HAP-1 (cell line): ENCODE results near the gene YEATS2.
"Not testable (repeated sequence)": the region's sequence is repeated elsewhere in the genome, so short reads cannot be mapped to it uniquely, and the experiment has no call there.

Experiments used
- DNase-seq, 2 experiments: peaks; one replicate each; pipeline ENCODE4 v3.0.0-alpha.2; 2016 to 2020; ENCODE audit warnings: low spot score in 2 of 2
- H3K27me3 ChIP-seq: fragments of 250-450 bp; sonication (Bioruptor Pico); 2 replicates; pipeline ENCODE4 v1.5.1; 2020; ENCODE audit warnings: low read depth, mild to moderate bottlenecking, moderate library complexity
- H3K36me3 ChIP-seq: fragments of 250-450 bp; sonication (Bioruptor Pico); replicated peaks from 2 replicates; pipeline ENCODE4 v1.5.1; 2020; ENCODE audit warnings: mild to moderate bottlenecking
- H3K4me1 ChIP-seq: fragments of 250-450 bp; sonication (Bioruptor Pico); 2 replicates; pipeline ENCODE4 v1.5.1; 2020; ENCODE audit warnings: mild to moderate bottlenecking
- H3K4me3 ChIP-seq: fragments of 250-450 bp; sonication (Bioruptor Pico); 2 replicates; pipeline ENCODE4 v1.5.1; 2020; ENCODE audit warnings: mild to moderate bottlenecking, moderate library complexity
- H3K9me3 ChIP-seq: fragments of 250-450 bp; sonication (Bioruptor Pico); 2 replicates; pipeline ENCODE4 v1.5.1; 2020; ENCODE audit warnings: mild to moderate bottlenecking, moderate library complexity
- in situ Hi-C: fragments of 300-500 bp; cut with MboI; formaldehyde crosslinking; loops from 3 replicates; pipeline ENCODE4 v1.14.3; 2020; ENCODE audit warnings: low sequenced_read_pairs, inconsistent platforms, mixed read lengths

The YEATS2 gene

GRCh38 chr3:183697610-183698317 is at the start of gene YEATS2:
TSS of gene YEATS2 (plus strand) at chr3:183697797. CDS start at chr3:183715163, 17,366 bp downstream.
- Histone ChIP-seq H3K9me3 (no peaks in the 10 kb centered on the region), H3K36me3 (peaks cover 16% of the 10 kb centered on the region), H3K4me3 (peak within 1 kb of the TSS; percentile 95), H3K4me1 (peaks cover 13% of the 10 kb centered on the region), H3K27me3 (no peaks in the 10 kb centered on the region)
- in situ Hi-C loops, result no loop called here
- DNase-seq, result peak; percentile 41 to 78

DNA sequence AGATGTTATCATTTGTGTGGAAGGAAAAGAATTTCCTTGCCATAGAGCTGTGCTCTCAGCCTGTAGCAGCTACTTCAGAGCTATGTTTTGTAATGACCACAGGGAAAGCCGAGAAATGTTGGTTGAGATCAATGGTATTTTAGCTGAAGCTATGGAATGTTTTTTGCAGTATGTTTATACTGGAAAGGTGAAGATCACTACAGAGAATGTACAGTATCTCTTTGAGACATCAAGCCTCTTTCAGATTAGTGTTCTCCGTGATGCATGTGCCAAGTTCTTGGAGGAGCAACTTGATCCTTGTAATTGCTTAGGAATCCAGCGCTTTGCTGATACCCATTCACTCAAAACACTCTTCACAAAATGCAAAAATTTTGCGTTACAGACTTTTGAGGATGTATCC is 47.0 kb upstream of the YEATS2 start:
- Histone ChIP-seq H3K36me3 (no peaks in the 10 kb centered on the region; the same call in 1 of the 2 replicates), H3K4me1 (no peaks in the 10 kb centered on the region), H3K9me3 (peaks cover 12% of the 10 kb centered on the region), H3K27me3 (no peaks in the 10 kb centered on the region; the same call in 1 of the 2 replicates), H3K4me3 (no peak overlapping the region)
- in situ Hi-C loops, result no loop called here
- DNase-seq, result no peak

DNA sequence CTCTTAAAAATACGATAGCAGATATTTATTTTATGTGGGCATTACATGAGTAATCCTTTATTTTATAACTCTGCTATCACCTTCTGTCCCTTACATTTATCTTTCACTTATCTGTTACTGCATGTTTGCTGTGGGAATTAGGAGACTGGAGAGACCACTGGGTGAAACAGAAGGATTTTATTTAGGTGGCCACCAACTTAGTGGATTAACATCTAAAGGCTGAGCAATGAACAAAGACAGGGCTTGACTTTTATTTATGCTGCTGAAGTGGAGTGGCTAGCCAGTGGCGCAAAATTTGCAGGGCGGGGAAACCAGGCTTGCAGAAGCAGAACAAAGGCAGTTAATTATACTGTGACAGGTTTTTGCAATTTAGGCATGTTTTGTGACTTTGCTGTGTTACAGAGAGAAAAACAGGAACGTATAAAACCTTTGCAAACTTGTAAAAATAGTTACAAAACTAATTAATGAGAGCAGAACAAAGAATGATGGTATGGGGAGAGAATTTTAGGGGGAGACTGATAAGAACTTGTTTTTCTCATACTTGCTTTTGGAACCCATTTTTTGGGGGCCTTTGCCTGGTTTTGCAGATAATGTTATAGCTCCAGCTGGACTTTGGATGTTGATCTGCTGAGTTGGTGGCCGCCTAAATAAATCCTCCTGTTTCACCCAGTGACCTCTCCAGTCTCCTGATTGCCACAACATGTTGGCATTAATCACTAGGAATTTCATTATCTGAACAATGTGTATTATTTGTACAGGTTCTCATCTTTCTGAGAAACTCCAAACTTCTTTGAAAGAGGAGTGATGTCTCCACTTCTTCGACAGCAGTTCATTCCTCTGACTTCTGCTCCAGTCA is 44.2 kb upstream of the YEATS2 start:
- Histone ChIP-seq H3K4me3 (no peak overlapping the region), H3K36me3 (no peaks in the 10 kb centered on the region; the same call in 1 of the 2 replicates), H3K4me1 (no peaks in the 10 kb centered on the region), H3K27me3 (no peaks in the 10 kb centered on the region), H3K9me3 (peaks cover 12% of the 10 kb centered on the region)
- DNase-seq, result no peak
- in situ Hi-C loops, result no loop called here

DNA sequence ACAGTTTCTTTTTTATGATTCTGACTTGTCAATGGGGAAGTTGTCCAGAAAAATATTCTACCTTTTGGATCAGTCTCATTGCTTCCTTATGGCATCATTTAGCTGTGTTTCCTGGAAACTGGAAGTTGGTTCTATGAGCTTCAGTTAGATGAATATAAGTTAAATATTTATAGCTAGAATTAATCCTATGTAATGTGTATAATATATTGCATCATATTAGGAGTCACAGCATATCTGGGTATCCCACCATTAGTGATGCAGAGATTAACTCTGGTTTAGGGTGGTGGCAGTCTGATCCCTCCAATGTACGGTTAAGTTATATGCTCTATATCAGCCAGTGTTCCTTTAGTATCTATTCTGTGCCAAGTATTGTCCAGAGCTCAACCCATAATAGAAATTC is 42.9 kb upstream of the YEATS2 start:
- DNase-seq, result no peak
- no peaks in the 10 kb centered on the region; the same call in 1 of the 2 replicates for H3K36me3 ChIP-seq
- in situ Hi-C loops, result no loop called here
- H3K4me1 ChIP-seq, result no peaks in the 10 kb centered on the region
- H3K9me3 ChIP-seq, result peaks cover 12% of the 10 kb centered on the region
- no peak overlapping the region for H3K4me3 ChIP-seq
- no peaks in the 10 kb centered on the region for H3K27me3 ChIP-seq

DNA sequence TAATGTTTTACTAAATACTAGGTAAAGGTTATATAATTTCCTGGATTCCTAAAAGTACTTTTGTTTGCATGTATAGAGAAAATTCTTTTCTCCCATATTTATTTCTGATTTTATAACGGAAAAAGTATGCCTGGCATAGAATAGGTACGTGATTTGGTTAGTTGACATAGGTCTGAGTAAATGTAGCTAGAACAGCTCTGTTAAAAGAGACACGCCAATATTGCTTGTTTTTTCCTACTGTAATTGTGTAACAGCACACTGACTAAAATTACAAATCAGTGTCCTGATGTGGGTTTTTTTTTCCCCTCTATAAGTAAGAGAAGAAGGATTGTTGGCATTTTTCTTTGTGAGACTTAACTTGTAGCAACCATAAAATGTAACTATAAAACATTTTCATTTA is 35.5 kb upstream of the YEATS2 start:
- in situ Hi-C loops, result no loop called here
- Histone ChIP-seq H3K27me3 (no peaks in the 10 kb centered on the region), H3K9me3 (no peaks in the 10 kb centered on the region), H3K4me3 (no peak overlapping the region), H3K36me3 (peaks cover 5% of the 10 kb centered on the region; the same call in 1 of the 2 replicates), H3K4me1 (no peaks in the 10 kb centered on the region)
- no peak for DNase-seq

GRCh38 chr3:183664913-183665381 is 32.6 kb upstream of the YEATS2 start:
- Histone ChIP-seq H3K4me3 (no peak overlapping the region), H3K9me3 (no peaks in the 10 kb centered on the region), H3K36me3 (peaks cover 5% of the 10 kb centered on the region; the same call in 1 of the 2 replicates), H3K27me3 (no peaks in the 10 kb centered on the region), H3K4me1 (no peaks in the 10 kb centered on the region)
- DNase-seq, result no peak
- in situ Hi-C loops, result no loop called here

GRCh38 chr3:183680061-183680460 is 17.5 kb upstream of the YEATS2 start:
- DNase-seq, result no peak
- H3K4me1 ChIP-seq, result peaks cover 17% of the 10 kb centered on the region
- H3K27me3 ChIP-seq, result no peaks in the 10 kb centered on the region
- no peak overlapping the region for H3K4me3 ChIP-seq
- H3K36me3 ChIP-seq, result no peaks in the 10 kb centered on the region
- no peaks in the 10 kb centered on the region for H3K9me3 ChIP-seq
- in situ Hi-C loops, result no loop called here

DNA sequence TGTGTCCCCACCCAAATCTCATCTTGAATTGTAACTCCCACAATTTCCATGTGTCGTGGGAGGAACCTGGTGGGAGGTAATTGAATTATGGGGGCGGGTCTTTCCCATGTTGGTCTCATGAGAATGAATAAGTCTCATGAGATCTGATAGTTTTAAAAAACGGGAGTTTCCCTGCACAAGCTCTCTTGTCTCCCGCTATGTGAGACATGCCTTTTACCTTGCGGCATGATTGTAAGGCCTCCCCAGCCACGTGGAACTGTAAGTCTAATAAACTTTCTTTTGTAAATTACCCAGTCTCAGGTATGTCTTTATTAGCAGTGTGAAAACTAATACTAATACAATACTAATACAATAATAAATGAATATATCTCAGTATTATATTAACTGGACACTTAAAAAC is 9.9 kb upstream of the YEATS2 start:
- no peaks in the 10 kb centered on the region for H3K9me3 ChIP-seq
- in situ Hi-C loops, result no loop called here
- peaks cover 13% of the 10 kb centered on the region for H3K4me1 ChIP-seq
- no peaks in the 10 kb centered on the region for H3K36me3 ChIP-seq
- no peak for DNase-seq
- no peak overlapping the region for H3K4me3 ChIP-seq
- no peaks in the 10 kb centered on the region for H3K27me3 ChIP-seq

- in situ Hi-C loops, result no loop called here
- no peaks in the 10 kb centered on the region for H3K27me3 ChIP-seq
- no peak for DNase-seq
- H3K4me3 ChIP-seq, result no peak overlapping the region
- no peaks in the 10 kb centered on the region for H3K36me3 ChIP-seq
- peaks cover 9% of the 10 kb centered on the region for H3K4me1 ChIP-seq
- no peaks in the 10 kb centered on the region for H3K9me3 ChIP-seq
These were observed 8.7 kb upstream of the YEATS2 start for GRCh38 chr3:183688874-183689273.

DNA sequence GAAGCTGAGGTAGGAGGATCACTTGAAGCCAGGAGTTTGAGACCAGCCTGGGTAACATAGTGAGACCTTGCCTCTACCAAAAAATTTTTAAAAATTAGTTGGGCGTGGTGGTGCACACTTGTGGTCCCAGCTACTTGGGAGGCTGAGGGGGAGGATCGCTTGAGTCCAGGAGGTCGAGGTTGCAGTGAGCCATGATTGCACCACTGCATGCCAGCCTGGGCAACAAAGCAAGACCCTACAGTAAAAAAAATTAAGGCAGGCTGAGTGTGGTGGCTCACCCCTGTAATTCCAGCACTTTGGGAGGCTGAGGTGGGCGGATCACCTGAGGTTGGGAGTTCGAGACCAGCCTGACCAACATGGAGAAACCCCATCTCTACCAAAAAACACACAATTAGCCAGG is 8.0 kb upstream of the YEATS2 start:
- DNase-seq, H3K4me3 ChIP-seq, in situ Hi-C loops, H3K4me1 ChIP-seq, H3K27me3 ChIP-seq, H3K9me3 ChIP-seq, H3K36me3 ChIP-seq: not testable (repeated sequence)

GRCh38 chr3:183690402-183690995 is 7.1 kb upstream of the YEATS2 start:
- no peak for DNase-seq
- Histone ChIP-seq H3K9me3 (no peaks in the 10 kb centered on the region), H3K27me3 (no peaks in the 10 kb centered on the region), H3K36me3 (no peaks in the 10 kb centered on the region), H3K4me1 (peaks cover 6% of the 10 kb centered on the region; the same call in 1 of the 2 replicates), H3K4me3 (no peak overlapping the region)
- in situ Hi-C loops, result no loop called here

- in situ Hi-C loops, result no loop called here
- H3K4me3 ChIP-seq, result no peak overlapping the region
- H3K9me3 ChIP-seq, result no peaks in the 10 kb centered on the region
- H3K27me3 ChIP-seq, result no peaks in the 10 kb centered on the region
- no peak for DNase-seq
- peaks cover 8% of the 10 kb centered on the region; the same call in 1 of the 2 replicates for H3K4me1 ChIP-seq
- no peaks in the 10 kb centered on the region for H3K36me3 ChIP-seq
These were observed 5.2 kb upstream of the YEATS2 start for GRCh38 chr3:183692436-183692835.

DNA sequence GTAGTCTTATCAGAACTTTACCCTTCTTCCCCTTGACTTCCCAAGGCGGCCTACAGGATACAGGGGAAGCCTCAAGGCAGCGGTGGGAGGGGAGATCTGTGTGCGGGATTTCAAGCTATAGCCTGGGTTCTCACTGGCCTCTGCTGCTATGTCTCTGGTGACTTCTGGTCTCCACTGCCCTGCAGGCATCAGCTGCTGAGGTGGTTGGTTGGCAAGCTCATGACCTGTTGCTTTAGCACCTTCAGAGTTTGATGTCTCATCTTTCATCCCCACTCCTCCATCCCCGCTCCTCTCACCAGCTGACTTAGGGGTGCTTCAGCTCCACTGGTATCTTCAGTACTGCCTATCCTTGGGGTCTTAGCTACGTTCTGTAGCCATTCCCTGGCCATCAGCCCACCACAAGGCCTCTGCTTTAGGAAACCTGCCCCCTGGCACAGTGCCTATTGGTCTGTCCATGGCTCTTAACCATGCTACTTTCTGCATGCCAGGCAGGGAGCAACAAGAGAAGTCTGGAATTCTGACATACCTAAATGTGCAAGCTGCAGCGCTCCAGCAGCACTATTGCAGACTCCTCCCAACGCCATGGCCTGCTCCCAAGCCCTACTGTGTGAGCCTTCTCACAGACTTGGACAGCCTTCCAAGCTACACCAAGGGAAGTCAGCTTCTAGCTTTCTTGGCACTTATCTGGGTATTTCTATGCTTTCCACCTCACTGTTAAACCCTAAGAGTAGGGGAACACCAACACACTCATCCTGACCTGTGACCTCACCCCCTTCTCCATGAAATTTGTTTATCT is 1.8 kb upstream of the YEATS2 start:
- H3K4me3 ChIP-seq, result no peak overlapping the region
- H3K4me1 ChIP-seq, result peaks cover 10% of the 10 kb centered on the region; the same call in 1 of the 2 replicates
- H3K9me3 ChIP-seq, result no peaks in the 10 kb centered on the region
- DNase-seq, result no peak
- in situ Hi-C loops, result no loop called here
- 0 out of 2 replicates have a peak, but pooled peaks cover 8% of the 10 kb centered on the region for H3K36me3 ChIP-seq
- H3K27me3 ChIP-seq, result no peaks in the 10 kb centered on the region
